H7 (cell line): ENCODE measurements around the gene KRT8. TPM values are rescaled to one million over a fixed set of nuclear protein-coding genes. Genes with fewer than 3 reads are reported as not detected.
A peak's percentile ranks its signal among the peaks of the same experiment; 100 is the strongest.

Experiments used
- DNase-seq: peaks from one replicate; pipeline ENCODE4 v3.0.0; 2012
- H3K27me3 ChIP-seq: 2 replicates; pipeline ENCODE4 v1.6.0; 2011; ENCODE audit warnings: mild to moderate bottlenecking, low read length; ENCODE audit not compliant: control insufficient read depth, insufficient read depth
- H3K36me3 ChIP-seq: replicated peaks from 2 replicates; pipeline ENCODE4 v1.5.1; 2011; ENCODE audit warnings: low read length; ENCODE audit not compliant: control insufficient read depth, insufficient read depth
- H3K4me3 ChIP-seq: 2 replicates; pipeline ENCODE4 v1.5.1; 2011; ENCODE audit warnings: low read depth, mild to moderate bottlenecking, control low read depth, low read length, moderate library complexity; ENCODE audit not compliant: insufficient read depth
- total RNA-seq: library from RNA; depleted of rRNA; stranded (reverse); fragments of >200 nt; shearing (Covaris generic); gene quantifications from 2 replicates; pipeline ENCODE4 v1.2.3, GENCODE V29; 2014

Gene KRT8
- total RNA-seq, 1 experiment from 2014 or later: 445 TPM

DNA sequence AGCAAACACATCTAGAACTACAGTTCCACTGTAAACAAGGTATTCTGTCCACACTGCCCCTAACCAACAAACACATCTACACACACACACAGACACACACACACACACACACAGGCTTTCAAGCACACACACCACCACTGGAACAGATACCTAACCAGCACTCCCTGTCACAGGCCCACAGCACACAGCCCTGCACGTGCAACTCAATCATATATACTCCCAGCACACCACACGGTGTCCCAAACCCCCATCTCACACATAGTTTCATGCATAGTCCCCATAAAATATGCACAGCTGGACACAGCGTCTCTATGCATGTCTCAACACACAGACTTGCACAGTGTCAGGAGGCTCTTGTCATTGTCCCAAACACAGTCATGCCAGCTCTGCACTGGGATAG is 27.6 kb downstream of the KRT8 start:
- Histone ChIP-seq H3K27me3 (peaks cover 7% of the 10 kb centered on the region), H3K4me3 (no peak overlapping the region)
- no peak for DNase-seq

GRCh38 chr12:52876372-52876771 is 28.5 kb downstream of the KRT8 start:
- Histone ChIP-seq H3K27me3 (peaks cover 7% of the 10 kb centered on the region), H3K36me3 (no peaks in the 10 kb centered on the region), H3K4me3 (no peak overlapping the region)
- DNase-seq: no peak

More for the DNA sequence above, 27.6 kb downstream of the KRT8 start:
- H3K36me3 ChIP-seq: no peaks in the 10 kb centered on the region

- no peak for DNase-seq
- peak overlapping the region; percentile 37 for H3K4me3 ChIP-seq
- H3K36me3 ChIP-seq: no peaks in the 10 kb centered on the region
- peaks cover 7% of the 10 kb centered on the region for H3K27me3 ChIP-seq
These were observed 30.1 kb downstream of the KRT8 start for GRCh38 chr12:52874573-52875435.

- H3K27me3 ChIP-seq: peaks cover 7% of the 10 kb centered on the region
- H3K36me3 ChIP-seq: no peaks in the 10 kb centered on the region
- peak; percentile 95 for DNase-seq
- peak overlapping the region; percentile 41 for H3K4me3 ChIP-seq
These were observed 30.9 kb downstream of the KRT8 start for GRCh38 chr12:52873832-52874572.

DNA sequence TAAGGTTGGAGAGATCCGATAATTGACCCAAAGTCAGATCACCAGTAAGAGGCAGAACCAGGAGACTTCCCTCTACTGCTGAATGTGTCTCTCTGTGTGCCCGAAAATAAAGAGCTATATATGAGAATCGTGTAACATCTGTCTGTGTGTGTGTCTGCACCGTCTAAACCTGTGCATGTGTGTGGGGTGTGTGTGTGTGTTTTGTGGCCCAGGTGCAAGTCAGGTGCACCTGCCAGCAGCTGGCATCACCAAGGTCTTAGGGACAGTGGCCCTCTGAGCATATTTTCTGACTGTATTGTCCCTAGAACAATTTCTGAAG is 31.4 kb downstream of the KRT8 start:
- H3K27me3 ChIP-seq: peaks cover 7% of the 10 kb centered on the region
- DNase-seq: no peak
- H3K36me3 ChIP-seq: no peaks in the 10 kb centered on the region
- peak overlapping the region; percentile 41; the same call in 1 of the 2 replicates for H3K4me3 ChIP-seq

GRCh38 chr12:52872644-52873389 is 32.1 kb downstream of the KRT8 start:
- H3K4me3 ChIP-seq: no peak overlapping the region
- no peaks in the 10 kb centered on the region for H3K36me3 ChIP-seq
- peaks cover 7% of the 10 kb centered on the region for H3K27me3 ChIP-seq
- no peak for DNase-seq

- no peak for DNase-seq
- peaks cover 7% of the 10 kb centered on the region for H3K27me3 ChIP-seq
- H3K4me3 ChIP-seq: no peak overlapping the region
- H3K36me3 ChIP-seq: no peaks in the 10 kb centered on the region
These were observed 33.4 kb downstream of the KRT8 start for GRCh38 chr12:52871291-52872039.

DNA sequence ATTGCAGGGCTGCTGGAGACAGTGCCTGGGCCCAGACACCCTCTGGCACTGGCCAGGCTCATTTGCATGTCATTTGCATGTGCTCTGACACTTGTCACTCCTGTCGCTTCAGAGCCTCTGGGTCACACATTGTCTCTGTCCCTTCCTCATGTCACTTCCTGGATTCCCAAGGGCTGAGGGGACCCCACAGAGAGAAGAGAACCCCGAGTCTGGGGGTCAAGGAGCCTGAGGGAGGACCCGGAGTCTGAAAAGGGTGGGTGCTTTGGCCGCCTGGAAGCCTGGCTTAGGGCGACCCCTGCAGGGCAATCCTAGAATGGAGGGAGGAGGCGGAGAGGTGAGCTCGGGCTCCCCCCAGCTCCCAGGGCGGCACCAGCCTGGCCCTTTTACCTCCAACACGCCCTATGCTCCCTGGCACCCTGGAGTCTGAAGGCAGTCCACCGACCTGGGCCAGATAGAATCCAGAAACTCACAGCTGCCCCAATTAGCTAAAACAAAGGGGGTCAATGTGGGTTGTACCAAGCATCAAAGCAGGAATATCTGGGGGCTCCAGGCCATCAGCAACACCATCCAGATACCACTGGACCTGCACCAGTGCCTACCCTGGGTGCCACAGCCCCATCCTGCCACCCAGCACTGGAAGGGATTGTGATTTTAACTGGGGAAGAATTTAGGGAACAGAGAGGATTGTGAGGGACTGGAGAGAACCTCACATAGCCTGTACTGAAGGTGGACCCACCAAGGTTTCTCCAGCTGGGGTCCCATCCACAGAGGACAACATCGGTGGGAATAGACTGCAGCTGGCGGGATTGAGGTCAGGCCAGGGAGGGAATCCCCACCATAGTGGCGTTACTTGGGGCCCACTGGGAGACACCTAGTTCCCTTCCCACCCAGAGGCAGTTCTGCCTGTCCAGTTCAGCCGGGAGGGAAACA is 34.2 kb downstream of the KRT8 start:
- H3K4me3 ChIP-seq: no peak overlapping the region
- H3K27me3 ChIP-seq: peaks cover 7% of the 10 kb centered on the region
- DNase-seq: peak; percentile 95
- no peaks in the 10 kb centered on the region for H3K36me3 ChIP-seq

DNA sequence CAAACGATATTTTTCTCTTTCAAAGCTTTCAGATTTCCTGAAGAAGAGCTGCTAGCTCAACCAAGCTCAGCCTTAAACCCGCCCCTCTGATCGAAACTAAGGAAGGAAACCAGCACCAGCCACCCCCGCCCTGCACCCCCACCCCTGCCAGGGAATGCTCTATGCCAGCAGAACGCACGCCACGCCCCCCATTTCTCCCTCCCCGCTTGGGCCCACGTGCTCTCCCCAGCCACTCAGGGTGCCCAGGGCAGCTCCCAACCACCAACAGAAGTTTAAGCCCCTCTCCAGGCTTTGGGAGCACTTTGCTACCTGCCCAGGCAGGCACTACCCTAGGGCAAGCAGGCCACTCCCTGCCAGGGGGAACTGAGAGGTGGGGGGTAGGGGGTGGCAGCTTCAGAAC is 37.2 kb downstream of the KRT8 start:
- Histone ChIP-seq H3K4me3 (no peak overlapping the region), H3K27me3 (no peaks in the 10 kb centered on the region)
- peak; percentile 79 for DNase-seq

DNA sequence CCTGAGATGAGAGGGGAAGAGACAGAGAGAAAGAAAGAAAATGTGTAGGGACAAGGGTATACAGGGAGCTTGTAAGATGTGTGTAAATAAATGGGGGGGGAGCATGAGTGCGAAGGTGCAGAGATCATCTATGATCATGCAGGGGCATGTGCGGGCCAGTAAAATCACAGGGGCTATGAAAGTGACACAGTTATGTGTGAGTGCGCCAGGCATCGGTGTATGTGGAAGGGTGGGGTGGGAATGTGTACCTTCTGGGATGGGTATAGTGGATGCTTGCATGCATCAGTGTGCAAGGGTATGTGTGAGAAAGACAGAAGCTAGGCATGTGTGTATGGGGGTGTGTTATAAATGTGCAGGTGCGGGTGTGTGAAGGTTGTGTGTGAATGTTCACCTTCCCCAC is 37.7 kb downstream of the KRT8 start:
- no peak overlapping the region for H3K4me3 ChIP-seq
- H3K27me3 ChIP-seq: no peaks in the 10 kb centered on the region
- H3K36me3 ChIP-seq: no peaks in the 10 kb centered on the region
- no peak for DNase-seq

More for the DNA sequence above, 37.2 kb downstream of the KRT8 start:
- H3K36me3 ChIP-seq: no peaks in the 10 kb centered on the region

DNA sequence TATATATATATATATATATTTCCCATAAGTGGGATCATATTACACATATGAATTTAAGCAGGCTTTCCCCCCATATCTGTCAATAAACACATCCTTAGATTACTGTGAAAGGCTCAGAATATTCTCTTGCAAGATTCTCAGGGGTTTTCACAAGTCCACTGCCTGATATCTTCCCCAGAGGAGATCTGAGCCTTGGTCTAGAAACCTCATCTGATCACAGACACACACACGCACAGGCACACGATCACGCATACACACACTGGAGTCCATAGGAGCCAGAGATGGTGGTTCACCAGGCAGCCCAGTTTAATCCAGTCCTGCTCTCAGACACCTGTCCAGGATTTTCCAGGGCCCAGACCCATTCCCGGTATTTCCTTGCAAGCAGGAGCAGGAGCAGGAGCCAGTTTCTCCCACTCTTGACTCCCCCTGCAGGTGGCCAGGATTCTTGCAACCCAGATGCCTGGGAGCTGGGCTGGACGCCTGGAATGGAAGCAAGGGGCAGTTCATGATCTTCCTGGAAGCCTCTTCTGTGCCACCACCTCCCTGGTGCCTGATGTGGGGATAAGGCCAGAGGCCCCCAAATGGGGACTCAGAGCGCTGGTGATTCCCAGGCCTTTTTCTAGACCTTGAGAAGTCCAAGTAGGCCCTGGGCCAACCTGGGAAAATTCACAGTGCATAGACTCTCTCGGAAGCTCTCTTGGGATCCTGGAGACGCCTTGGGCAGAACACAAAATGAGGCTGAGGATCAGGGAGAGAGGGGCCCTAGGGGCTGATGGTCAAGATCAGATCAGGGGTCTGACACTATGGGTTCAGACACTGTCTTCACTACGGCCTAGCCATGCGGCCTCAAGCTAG is 39.6 kb downstream of the KRT8 start:
- Histone ChIP-seq H3K36me3 (no peaks in the 10 kb centered on the region), H3K27me3 (no peaks in the 10 kb centered on the region), H3K4me3 (no peak overlapping the region)
- peak; percentile 92 for DNase-seq

DNA sequence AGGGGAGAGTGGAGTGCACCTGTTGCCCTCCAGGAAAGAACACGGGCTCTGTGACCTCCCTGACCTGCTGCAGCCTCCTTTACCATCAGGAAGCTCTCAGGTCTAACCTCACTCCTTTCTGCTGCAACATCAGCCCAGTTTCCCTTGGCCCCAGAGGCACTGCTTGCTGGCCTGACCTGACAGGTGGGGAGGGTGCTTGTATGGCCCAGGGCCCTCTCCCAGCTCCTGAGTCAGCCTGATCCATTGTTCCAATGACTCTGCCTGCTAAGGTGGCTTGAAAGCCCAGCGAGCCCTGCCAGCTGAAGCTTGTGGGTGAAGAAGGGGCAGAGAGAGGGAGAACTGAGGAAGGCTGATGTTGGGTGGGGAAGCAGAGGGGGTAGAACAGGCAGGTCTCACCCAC is 42.9 kb downstream of the KRT8 start:
- H3K36me3 ChIP-seq: no peaks in the 10 kb centered on the region
- no peaks in the 10 kb centered on the region for H3K27me3 ChIP-seq
- no peak overlapping the region for H3K4me3 ChIP-seq
- DNase-seq: no peak

- Histone ChIP-seq H3K4me3 (no peak overlapping the region), H3K27me3 (no peaks in the 10 kb centered on the region), H3K36me3 (no peaks in the 10 kb centered on the region)
- no peak for DNase-seq
These were observed 43.4 kb downstream of the KRT8 start for GRCh38 chr12:52861511-52861910.
